Transverse colon (tissue), 4 donors: ENCODE results near the gene MTA1. TPM values are rescaled to one million over a fixed set of nuclear protein-coding genes. Genes with fewer than 3 reads are reported as not detected.

ENCODE experiments used
- DNase-seq: peaks from one replicate; pipeline ENCODE4 v3.0.0-alpha.2; 2019
- H3K27ac ChIP-seq, 4 donors: fragments of 200-600 bp; sonication (generic); 2 replicates each; pipeline ENCODE4 v1.5.1; 2016 to 2018; ENCODE audit warnings: inconsistent platforms in 4 of 4
- H3K27me3 ChIP-seq: fragments of 200-600 bp; sonication (generic); 2 replicates; pipeline ENCODE4 v1.5.1; 2017; ENCODE audit warnings: inconsistent platforms
- H3K36me3 ChIP-seq, 4 donors: fragments of 200-600 bp; sonication (generic); 2 replicates each; pipeline ENCODE4 v1.5.1; 2017 to 2019; ENCODE audit warnings: inconsistent platforms in 4 of 4
- H3K4me1 ChIP-seq, 4 donors: fragments of 200-600 bp; sonication (generic); 2 replicates each; pipeline ENCODE4 v1.5.1; 2017 to 2020; ENCODE audit warnings: inconsistent platforms in 4 of 4
- H3K4me3 ChIP-seq, 4 donors: fragments of 200-600 bp; sonication (generic); 1 replicate in 1 of 4; 2 replicates in 3 of 4; pipeline versions ENCODE4 v1.5.1 to v1.6.1; 2017 to 2019; ENCODE audit warnings: inconsistent platforms in 4 of 4
- H3K9me3 ChIP-seq, 2 donors: fragments of 200-600 bp; sonication (generic); 2 replicates each; pipeline ENCODE4 v1.5.1; 2017 to 2019; ENCODE audit warnings: inconsistent platforms in 2 of 2
- CTCF ChIP-seq, 5 experiments: fragments of 200-600 bp in 3 of 5; fragments of 450-650 bp in 2 of 5; sonication (generic) in 3 of 5; IDR thresholded peaks; 1 replicate in 2 of 5; 2 replicates in 3 of 5; pipeline ENCODE4 v1.5.1; 2016 to 2017; ENCODE audit warnings: antibody characterized with exemption in 5 of 5, inconsistent platforms in 3 of 5, mild to moderate bottlenecking in 2 of 5, moderate library complexity in 1 of 5
- EP300 ChIP-seq: sonication (generic); formaldehyde crosslinking; IDR thresholded peaks from one replicate; pipeline ENCODE4 v1.6.1; 2017; ENCODE audit warnings: antibody characterized with exemption, low read depth
- POLR2A ChIP-seq: fragments of 450-650 bp; IDR thresholded peaks from one replicate; pipeline ENCODE4 v1.6.1; 2016; ENCODE audit warnings: antibody characterized with exemption, mild to moderate bottlenecking, moderate library complexity
- POLR2AphosphoS5 ChIP-seq, 3 donors: sonication (generic); formaldehyde crosslinking; IDR thresholded peaks; one replicate each; pipeline ENCODE4 v1.6.1; 2016; ENCODE audit warnings: antibody characterized with exemption in 3 of 3
- WGBS, 2 donors: methylation state at CpG; one replicate each; pipeline ENCODE4 v1.1.5; 2018; ENCODE audit warnings: low coverage in 1 of 2; 5-methylcytosine and 5-hydroxymethylcytosine counted together
- in situ Hi-C, 4 donors: fragments of 200-750 bp; cut with MboI; loops; one replicate each; pipeline versions ENCODE4 v1.15.0 to v1.15.1; 2017; ENCODE audit warnings: low sequenced_read_pairs in 3 of 4, low pct_ligation_motif_present in 1 of 4, low pct_unique_long_range_greater_than_20kb in 1 of 4
- intact Hi-C: fragments of 100-400 bp; cut with DNase I; formaldehyde crosslinking; loops from one replicate; pipeline ENCODE4 v1.15.1; 2023; ENCODE audit warnings: low total_unique reads
- total RNA-seq, 4 donors: library from RNA; depleted of rRNA; stranded (reverse); fragments of >200 nt; gene quantifications; one replicate each; pipeline ENCODE4 v1.1.0, GENCODE V29; 2016

MTA1 gene
- total RNA-seq, 4 donors from 2014 or later = 79.4 to 293 (median 106) TPM

GRCh38 chr14:105427936-105428485 is 8.4 kb downstream of the MTA1 start:
- Histone ChIP-seq H3K9me3 (no peaks in the 10 kb centered on the region), H3K27ac (no peak overlapping the region), H3K4me1 (no peaks in the 10 kb centered on the region), H3K4me3 (no peak overlapping the region), H3K36me3 (no peaks in the 10 kb centered on the region), H3K27me3 (no peaks in the 10 kb centered on the region)
- TF ChIP-seq EP300 (no peak), POLR2AphosphoS5 (IDR thresholded peaks at IDR 0.05) (no peak), CTCF (IDR thresholded peaks at IDR 0.05) (no peak), POLR2A (no peak)
- intact Hi-C loops = no loop called here
- 83 to 90% methylated on average over 4 to 9 of the region's 9 CpGs for WGBS, 2 donors
- no peak for DNase-seq
- in situ Hi-C loops = no loop called here

GRCh38 chr14:105430042-105430441 is 10.4 kb downstream of the MTA1 start:
- Histone ChIP-seq H3K27ac (no peak overlapping the region), H3K4me3 (no peak overlapping the region), H3K9me3 (no peaks in the 10 kb centered on the region), H3K4me1 (no peaks in the 10 kb centered on the region), H3K27me3 (no peaks in the 10 kb centered on the region), H3K36me3 (no peaks in the 10 kb centered on the region)
- WGBS, 2 donors = 90% methylated on average over 6 of the region's 6 CpGs; no CpG with 5 or more reads in 1 of the 2 donors
- TF ChIP-seq CTCF (IDR thresholded peaks at IDR 0.05) (no peak), POLR2AphosphoS5 (IDR thresholded peaks at IDR 0.05) (no peak), EP300 (no peak), POLR2A (no peak)
- no peak for DNase-seq
- in situ Hi-C loops (no loop called here), intact Hi-C loops (no loop called here)

- DNase-seq = no peak
- Histone ChIP-seq H3K27me3 (no peaks in the 10 kb centered on the region), H3K4me1 (no peaks in the 10 kb centered on the region), H3K4me3 (no peak overlapping the region), H3K36me3 (no peaks in the 10 kb centered on the region), H3K9me3 (no peaks in the 10 kb centered on the region), H3K27ac (no peak overlapping the region)
- 71 to 82% methylated on average over 9 of the region's 9 CpGs for WGBS, 2 donors
- in situ Hi-C loops (no loop called here), intact Hi-C loops (no loop called here)
- TF ChIP-seq EP300 (no peak), CTCF (IDR thresholded peaks at IDR 0.05) (no peak), POLR2A (no peak)
Measured at GRCh38 chr14:105430565-105430964, 10.9 kb downstream of the MTA1 start.

GRCh38 chr14:105431256-105431655 is 11.6 kb downstream of the MTA1 start:
- TF ChIP-seq POLR2AphosphoS5 (IDR thresholded peaks at IDR 0.05) (no peak), POLR2A (no peak), CTCF (IDR thresholded peaks at IDR 0.05) (no peak), EP300 (no peak)
- Histone ChIP-seq H3K27me3 (no peaks in the 10 kb centered on the region), H3K4me1 (no peaks in the 10 kb centered on the region), H3K36me3 (no peaks in the 10 kb centered on the region), H3K4me3 (no peak overlapping the region), H3K27ac (no peak overlapping the region), H3K9me3 (no peaks in the 10 kb centered on the region)
- 97 to 100% methylated on average over 1 of the region's 1 CpG for WGBS, 2 donors
- intact Hi-C loops (no loop called here), in situ Hi-C loops (no loop called here)
- DNase-seq = no peak
